ENCODE data around the gene DIP2A.

DIP2A gene

DNA sequence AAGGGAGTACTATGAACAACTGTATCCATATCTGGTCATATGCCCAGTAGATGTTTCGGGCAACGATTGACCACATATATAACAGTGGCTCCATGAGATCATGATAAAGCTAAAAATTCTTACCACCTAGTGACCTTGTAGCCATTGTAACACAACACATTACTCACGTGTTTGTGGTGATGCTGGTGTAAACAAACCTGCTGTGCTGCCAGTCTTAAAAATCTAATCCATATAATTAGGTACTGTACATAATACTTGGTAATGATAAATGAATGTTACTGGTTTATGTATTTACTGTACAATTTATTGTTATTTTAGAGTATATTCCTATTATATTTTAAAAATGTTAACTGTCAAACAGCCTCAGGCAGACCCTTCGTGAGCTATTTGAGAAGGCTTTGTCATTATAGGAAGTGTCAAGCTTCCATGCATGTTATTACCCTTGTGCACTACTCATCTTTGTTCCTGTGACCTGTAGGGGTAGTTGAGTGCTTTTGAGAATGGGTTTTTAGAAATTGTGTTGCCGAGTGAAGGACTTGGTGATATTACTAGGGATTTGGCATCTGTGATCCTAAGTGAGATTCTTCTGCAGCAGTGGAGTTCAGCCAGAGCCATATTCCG lies 23.6 kb downstream of the DIP2A start:
- no peak for DNase-seq (ENCODE audit: low read depth in 1 of 2, low spot score in 1 of 2)

DNA sequence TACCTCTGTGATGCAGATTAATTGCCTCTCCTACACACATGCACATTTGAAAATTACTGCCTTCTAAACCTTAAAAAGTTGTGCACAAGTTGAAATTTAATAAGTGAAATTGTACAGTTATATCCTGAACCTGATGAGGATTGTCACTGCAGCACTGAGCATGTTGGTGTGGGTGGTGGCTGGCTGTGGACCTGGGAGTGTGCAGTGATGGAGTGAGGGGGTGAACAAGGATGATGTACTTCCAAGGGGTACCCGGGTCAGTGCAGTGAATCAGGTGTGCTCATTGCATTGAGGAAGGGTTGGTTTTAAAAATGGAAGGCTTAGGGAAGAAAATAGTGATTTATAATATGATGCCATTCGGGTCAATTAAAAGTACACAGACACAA lies 24.1 kb downstream of the DIP2A start:
- DNase-seq (ENCODE audit: low read depth in 1 of 2, low spot score in 1 of 2), result no peak

DNA sequence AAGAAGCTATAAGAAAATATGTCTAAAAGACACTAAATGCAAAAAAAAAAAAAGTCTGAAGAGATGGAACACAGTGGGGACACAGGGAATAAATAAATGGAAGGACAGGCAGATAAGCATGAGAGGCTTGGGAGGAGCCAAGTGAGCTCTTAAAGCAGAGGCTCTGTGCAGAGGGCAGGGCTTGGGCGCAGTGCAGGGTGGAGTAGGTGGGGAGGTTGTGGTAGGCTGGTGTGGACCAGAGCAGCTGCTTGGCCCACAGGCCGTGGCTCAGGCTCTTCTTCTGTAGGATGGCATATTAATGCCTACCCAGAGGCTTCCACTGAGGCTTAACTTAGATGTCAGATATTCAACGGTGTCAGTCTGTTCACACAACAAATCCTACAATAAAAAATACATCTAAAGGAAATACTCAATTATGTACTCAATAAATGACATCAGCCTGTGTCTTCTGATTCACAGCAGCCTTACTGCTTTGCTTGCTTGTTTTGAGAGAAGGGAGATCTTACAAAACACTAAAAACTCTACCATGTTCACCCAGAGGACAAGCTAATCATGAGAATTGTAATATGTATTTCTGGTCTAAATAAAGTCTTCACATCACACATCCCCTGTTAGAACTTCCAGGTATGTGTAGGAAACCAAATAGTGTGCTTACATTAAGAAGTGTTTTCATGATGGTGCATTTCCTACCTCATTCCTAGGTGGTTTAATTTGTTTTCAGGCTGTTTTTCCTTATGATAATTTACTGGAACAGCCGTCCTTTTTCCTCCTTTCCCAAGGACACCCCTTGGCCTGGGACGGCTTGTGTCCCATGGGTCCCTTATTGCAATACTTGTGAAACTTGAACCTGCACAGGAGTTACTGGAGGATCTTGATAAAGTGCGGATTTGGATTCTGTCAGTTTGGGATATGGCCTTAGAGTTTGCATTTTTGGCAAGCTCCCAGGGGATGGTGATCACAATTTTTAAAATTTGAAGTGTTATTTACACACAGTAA lies 24.9 kb downstream of the DIP2A start:
- no peak for DNase-seq (ENCODE audit: low read depth in 1 of 2, low spot score in 1 of 2)

DNA sequence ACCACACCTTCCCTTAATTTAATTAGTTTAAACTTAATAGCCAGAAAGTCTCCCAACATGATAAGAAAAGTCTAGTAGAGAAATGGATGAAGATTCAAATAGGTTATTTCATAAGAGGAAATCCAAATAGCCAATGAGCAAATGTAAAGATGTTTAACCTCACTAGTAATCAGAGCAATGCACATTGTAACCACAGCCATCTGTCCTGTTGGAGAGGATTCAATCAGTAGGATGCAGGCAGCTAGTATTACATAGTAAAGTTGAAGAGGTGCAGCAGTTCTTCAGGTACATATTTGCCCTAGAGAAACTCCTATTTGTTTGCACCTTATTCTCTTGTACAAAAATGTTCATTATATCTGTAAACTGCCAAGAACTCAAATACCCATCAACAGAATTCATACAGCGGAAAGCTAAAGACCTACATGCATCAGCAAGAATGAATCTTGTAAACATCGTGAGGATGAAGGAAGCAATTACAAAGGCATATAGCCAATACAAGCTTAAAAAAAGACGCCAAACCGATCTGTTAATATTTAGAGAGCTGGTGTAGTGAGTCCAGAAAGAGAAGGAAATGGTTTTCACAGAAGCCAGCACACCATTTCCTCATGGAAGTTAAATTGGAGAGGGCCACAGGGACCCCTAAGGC lies 27.9 kb downstream of the DIP2A start:
- DNase-seq (ENCODE audit: low read depth in 1 of 2, low spot score in 1 of 2), result no peak

DNA sequence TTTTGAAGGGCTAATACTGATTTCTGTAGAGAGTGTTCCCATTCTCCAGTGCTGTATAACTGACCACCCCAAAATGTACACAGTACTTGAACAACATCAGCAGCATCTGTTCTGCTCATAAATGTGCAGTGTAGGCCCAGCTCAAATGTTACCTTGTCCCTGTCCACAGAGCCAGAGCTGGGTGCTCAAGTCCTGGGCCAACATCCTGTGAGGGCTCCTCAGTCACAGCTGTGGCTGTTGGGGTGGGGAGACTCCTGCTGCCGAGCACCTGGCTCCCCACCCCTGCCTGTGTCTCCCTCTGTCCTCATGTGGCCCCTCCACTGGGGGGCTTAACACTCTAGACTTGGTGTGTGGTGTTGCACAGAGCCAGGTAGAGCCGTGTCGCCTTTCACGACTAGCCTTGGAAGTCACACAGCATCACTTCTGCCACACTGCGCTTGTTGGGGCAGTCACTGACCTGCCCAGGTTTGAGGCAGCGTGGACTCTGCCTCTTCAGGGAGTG lies 30.5 kb downstream of the DIP2A start:
- DNase-seq (ENCODE audit: low read depth in 1 of 2, low spot score in 1 of 2), result no peak

DNA sequence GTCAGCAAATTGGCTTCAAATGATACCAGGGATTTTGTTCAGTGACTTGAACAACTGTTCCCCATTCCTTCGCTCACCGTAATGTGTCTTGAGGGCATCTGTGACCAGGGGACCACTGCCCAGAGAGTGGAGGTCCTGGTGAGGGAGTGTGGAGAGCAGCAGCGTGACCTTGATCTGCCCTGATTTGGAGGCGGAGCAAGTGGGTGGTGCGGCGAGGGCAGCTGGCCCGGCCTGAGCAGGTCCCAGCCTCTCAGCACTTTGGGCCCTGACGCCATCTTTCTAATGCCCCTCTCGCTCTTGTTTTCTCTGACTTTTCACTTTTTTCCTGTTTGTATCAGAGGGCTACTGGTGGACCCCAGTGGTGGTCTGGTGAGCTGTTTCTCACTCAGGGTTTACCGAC lies 31.1 kb downstream of the DIP2A start:
- DNase-seq (ENCODE audit: low read depth in 1 of 2, low spot score in 1 of 2), result no peak

DNA sequence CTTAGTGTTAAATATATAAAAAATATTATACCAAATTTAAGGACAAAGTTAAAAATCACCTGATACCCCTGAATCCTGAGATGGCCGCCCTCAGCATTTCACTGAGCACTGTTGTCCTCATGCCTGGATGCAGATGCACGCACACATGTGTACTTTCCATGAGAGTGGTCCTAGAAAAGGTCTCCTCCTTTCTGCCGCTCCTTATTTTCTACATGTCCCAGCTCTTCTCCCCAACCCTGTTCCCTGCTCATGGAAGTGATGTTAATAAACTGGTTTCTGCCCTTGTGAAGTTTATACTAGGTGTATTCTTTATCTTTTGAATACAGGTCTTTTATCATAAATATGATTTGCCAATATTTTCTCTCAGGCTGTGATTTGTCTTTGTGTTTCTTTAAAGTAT lies 32.9 kb downstream of the DIP2A start:
- no peak for DNase-seq (ENCODE audit: low read depth in 1 of 2, low spot score in 1 of 2)

DNA sequence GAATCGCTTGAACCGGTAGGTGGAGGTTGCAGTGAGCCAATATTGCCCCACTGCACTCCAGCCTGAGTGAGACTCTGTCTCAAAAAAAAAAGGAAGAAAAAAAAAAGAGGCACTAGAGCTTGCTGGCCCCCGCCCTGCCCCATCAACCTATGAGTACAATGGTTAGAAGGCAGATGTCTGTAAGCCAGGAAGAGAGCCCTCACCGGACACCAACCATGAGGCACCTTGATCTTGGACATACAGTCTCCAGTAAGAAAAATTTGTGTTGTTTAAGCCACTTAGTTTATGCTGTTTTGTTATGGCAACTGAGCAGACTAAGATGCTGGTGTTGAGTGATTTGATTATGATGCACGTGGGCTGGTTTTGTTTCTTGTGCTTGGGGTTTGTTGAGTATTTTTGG lies 34.2 kb downstream of the DIP2A start:
- DNase-seq (ENCODE audit: low read depth in 1 of 2, low spot score in 1 of 2), result no peak

DNA sequence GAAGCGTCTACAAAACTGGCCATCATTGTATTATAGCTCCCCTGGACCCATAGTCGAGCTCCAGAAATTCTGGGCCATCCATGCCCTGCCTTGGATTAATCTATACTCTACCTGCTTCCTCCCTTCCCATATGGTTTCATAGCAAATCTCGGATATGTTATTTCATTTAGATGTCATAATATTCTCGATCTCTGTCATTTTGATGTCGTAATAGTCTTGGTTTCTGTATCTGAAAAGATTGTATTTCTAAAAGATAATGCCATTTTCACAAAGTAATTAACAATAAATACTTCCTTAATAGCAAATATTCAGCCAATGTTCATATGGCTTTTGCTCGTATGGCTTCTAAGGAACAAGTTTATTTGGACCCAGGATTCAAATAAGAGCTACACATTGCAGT lies 35.1 kb downstream of the DIP2A start:
- no peak for DNase-seq (ENCODE audit: low read depth in 1 of 2, low spot score in 1 of 2)

DNA sequence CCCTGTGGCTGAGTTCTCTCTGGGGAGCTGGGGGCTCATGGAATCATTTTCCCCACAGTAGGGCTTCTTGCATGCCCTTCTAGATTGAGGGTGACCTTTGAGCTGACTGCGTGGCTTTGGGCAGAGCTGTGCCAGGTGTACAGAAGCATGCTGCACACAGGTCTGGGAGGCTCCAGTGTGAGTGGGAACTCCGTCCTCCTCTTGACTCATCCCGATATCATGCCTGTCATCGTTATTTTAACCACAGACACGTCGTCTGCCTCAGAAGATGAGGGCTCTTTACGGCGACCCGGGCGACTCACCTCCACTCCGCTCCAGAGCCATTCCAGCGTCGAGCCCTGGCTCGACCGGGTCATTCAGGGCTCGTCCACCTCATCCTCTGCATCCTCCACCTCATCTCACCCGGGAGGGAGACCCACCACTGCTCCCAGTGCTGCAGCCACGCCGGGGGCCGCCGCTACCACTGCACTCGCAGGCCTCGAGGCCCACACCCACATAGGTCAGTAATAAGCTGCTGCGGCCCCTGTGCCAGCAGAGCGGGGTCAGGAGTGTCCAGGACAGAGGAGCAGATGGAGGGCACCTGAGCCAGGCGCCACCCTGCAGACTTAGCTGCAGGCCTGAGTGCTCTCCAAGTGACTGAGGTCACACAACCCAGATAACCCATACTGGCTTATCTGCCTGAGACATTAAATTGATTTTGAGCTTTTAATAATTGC lies 39.8 kb downstream of the DIP2A start:
- no peak for DNase-seq (ENCODE audit: low read depth in 1 of 2, low spot score in 1 of 2)

DNA sequence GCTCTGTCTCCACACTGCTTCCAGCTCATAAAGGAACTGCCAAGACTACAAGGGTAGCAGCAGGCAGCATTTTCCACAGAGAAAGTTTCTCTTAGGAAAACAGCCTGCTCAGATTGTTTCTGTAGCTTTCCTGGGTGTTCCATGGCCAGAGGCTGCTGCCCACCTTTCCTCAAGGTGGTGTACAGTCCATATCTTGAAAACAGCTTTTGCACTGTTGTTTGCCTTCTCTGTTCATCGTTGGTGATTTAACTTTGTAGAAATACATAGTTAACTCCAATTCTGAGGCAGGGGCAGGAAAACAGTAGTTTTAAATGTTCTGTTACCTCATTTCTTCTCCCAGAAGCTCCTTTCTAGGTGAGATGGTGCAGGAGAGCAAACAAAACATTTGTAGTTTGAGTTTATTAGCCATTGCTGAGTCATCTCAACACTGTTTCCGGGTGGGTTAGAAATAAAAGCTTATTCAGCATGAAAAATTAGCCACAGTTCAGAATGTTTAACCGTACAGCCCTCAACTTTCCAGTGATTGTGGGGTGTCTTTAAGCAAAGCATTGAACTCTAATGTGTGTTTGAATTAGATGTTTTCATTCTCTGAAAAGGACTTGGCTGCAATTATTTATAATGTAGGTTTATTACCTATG lies 41.7 kb downstream of the DIP2A start:
- DNase-seq (ENCODE audit: low read depth in 1 of 2, low spot score in 1 of 2), result no peak

DNA sequence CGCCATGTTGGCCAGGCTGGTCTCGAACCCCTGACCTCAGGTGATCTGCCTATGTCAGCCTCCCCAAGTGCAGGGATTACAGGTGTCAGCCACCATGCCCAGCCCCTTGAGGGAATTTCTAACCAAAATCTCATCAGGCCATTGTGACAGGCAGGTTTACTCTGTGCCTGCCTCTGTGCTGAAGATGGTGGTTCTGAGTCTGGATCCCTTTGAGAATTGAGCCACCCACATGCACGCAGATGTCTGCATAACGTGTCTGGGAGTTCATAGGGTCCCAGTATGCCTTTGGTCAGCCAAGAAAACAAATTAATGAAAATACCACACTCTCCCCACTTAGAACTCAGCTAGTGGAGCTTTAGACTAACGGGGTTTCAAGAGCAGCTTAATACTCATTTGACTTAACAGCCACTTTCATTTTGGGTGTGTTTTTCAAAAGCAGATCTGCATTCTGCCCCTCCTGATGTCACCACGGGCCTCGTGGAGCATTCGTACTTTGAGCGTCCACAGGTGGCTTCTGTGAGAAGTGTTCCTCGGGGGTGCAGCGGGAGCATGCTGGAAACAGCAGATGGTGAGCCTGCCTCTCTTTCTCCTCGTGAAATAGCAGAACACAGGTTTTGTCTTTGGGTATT lies 45.3 kb downstream of the DIP2A start:
- no peak for DNase-seq (ENCODE audit: low read depth in 1 of 2, low spot score in 1 of 2)

DNA sequence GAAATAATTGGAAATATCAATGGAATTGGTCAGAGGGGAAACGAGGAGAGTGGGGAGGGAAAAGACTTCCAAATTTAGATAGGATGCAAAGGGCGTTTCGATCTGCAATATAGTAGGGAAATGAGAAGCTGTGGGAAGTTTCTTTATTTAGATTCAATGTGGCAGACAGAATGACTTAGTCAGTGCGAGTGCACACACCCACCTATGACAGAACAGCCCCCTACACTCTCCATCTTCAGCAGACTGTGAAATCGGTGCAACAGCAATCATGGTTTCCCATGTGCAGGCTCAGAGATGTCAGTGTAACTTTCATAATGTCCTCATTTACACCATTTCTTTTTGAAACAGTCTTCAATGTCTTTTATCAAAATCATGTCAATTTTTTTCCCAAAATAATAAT lies 46.0 kb downstream of the DIP2A start:
- no peak for DNase-seq (ENCODE audit: low read depth in 1 of 2, low spot score in 1 of 2)

DNA sequence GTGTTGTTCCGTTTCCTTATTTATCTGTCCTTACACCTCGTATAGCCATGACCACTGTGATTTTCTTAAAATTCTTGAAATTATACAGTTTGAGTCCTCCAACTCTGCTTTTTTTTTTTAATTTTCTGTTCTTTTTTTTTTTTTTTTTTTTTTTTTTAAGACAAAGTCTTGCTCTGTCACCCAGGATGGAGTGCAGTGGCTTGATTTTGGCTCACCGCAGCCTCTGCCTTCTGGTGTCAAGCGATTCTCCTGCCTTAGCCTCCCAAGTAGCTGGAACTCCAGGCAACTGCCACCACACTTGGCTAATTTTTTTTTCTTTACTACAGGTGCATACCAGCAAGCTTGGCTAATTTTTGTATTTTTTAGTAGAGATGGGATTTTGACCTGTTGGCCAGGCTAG lies 48.9 kb downstream of the DIP2A start:
- no peak for DNase-seq (ENCODE audit: low read depth in 1 of 2, low spot score in 1 of 2)

DNA sequence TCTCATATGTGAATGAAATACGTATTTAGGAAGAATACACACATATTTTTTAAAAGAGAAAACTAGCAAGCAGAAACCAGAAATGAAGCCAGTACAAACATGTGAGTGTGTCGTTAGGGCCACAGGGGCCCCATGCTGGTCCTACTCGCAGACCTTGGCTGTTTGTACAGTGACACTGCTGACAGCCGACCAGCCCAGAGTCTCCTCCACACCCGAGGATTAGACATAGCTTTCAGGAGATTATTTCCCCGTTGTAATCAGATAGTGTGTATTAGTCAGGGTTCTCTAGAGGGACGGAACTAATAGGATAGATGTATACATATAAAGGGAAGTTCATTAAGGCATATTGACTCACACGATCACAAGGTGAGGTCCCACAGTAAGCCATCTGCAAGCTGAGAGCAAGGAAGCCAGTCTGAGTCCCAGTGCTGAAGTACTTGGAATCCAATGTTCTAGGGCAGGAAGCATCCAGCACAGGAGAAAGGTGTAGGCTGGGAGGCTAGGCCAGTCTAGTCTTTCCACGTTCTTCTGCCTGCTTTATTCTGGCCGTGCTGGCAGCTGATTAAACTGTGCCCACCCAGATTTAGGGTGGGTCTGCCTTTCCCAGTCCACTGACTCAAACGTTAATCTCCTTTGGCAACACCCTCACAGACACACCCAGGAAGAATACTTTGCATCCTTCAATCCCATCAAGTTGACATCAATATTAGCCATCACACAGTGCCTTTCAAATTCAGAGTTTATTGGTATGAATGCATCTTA lies 51.2 kb downstream of the DIP2A start:
- DNase-seq (ENCODE audit: low read depth in 1 of 2, low spot score in 1 of 2), result no peak

DNA sequence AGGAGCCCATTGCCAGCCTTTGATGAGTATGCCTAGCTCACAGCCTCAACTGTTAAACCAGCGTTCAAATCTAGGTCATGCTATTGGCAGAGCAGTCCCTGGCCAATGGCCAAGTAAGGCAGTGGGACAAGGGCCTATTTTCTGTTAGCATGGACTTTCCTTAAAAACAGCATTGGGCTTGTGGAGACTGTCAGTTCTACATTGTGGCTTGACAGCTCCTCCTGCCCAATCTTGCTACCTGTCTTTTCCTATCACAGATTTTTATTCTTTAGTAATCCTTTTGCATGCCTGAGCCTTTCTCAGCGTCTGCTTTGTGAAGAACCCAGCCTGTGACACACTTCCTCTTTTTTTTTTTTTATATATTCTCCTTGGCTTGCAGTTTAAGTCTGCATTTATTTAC lies 56.4 kb downstream of the DIP2A start:
- no peak for DNase-seq (ENCODE audit: low read depth in 1 of 2, low spot score in 1 of 2)

DNA sequence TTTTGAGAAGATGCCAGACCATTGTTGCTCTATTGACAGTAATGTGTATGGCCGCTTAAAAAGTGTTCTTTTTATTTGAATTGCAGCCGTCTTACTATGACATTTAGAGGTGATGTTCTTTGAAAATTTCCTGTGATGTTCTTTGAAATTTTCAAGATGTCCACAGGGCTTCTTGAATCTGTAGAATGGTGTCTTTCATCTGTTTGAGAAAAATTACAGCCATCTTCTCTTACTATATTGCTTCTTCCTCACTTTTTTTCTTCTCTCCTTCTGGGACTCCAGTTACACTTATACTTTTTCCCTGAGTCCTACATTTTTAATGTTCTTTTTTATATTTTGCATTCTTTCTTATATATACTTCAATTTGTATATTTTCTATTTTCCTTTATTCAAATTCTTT lies 57.4 kb downstream of the DIP2A start:
- no peak for DNase-seq (ENCODE audit: low read depth in 1 of 2, low spot score in 1 of 2)

DNA sequence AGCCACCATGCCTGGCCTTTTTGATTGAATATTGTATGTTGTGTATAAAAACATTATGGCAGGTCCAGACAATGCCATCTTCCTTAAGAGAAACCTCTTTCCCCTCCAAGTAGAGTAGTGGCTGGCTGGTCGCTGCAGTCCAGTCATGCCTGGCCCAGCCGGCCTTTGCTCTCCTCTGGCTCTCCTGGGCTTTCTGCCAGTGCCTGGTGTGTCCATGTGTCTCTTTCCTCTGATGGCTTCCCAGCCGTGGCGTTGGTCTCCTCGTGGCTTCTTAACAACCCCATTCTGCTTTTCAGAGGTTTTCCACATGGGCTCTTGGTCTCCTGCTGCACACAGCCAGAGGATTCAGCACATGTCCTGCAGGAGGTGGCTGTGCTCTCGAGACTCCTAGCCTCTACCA lies 58.7 kb downstream of the DIP2A start:
- DNase-seq (ENCODE audit: low read depth in 1 of 2, low spot score in 1 of 2), result no peak

DNA sequence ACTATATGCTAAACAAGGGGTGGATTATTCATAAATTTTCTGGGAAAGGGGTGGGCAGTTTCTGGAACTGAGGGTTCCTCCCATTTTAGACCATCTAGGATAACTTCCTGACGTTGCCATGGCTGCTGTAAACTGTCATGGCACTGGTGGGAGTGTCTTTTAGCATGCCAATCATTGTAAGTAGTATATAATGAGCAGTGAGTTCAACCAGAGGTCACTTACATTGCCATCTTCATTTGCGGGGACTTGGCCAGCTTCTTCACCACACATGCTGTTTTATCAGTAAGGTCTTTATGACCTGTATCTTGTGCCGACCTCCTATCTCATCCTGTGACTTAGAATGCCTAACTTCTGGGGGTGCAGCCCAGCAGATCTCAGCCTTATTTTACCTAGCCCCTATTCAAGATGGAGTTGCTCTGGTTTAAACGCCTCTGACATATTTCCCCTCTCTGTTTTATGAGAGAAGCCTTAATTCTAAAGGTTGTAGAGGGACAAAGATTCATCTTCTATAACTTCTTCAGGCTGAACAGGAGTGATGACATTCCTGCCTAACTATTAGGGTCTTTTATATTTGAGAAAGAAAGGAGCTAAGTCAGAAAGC lies 60.4 kb downstream of the DIP2A start:
- no peak for DNase-seq (ENCODE audit: low read depth in 1 of 2, low spot score in 1 of 2)
